D341Med (cell line): Measurements from ENCODE around the gene MEIOB.

Experiments used
- DNase-seq: peaks from one replicate; pipeline ENCODE4 v3.0.0; 2012; ENCODE audit warnings: low spot score

MEIOB gene

DNA sequence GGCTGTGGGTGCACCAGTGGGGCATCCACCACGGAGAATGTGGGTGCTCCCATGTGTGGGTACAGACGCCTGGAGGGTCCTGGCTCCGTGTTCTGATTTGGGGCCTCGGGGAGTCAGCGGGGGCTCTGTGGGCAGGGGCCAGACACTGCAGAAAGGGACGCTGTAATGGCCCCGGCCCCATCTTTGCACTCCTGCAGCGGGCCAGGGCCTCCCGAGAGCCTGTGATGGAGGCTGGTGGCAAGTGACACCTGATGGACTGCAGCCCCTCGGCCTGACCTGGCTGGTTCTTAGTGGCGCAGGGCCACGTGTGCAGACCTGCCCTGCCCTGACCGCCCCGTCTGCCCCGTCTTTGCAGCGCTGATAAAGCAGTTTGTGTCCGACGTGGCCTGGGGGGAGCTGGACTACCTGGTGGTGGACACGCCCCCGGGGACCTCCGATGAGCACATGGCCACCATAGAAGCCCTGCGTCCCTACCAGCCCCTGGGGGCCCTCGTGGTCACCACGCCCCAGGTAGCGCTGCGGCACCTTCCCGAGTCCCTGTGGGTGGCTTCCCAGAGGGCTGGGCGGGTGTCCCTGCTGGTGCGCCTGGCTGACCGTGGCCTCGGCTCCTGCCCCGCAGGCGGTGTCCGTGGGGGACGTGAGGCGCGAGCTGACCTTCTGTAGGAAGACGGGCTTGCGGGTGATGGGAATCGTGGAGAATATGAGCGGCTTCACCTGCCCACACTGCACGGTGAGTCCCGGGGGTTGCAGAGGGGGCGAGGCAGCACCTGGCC is 84.5 kb downstream of the MEIOB start:
- no peak for DNase-seq

DNA sequence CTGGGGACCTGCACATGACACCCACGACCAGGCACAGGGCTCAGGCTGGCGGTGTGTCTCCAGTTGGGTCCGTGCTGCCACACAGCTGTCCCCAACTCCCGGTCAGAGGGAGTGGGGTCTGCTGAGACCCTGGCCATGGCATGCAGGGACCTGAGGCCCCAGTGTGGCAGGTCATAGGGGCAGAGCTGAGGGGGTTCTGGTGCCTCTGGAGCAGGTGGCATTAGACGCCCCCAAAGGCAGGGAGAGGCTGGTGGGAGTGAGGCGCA is 85.0 kb downstream of the MEIOB start:
- DNase-seq, result no peak

- DNase-seq, result no peak
These were observed 85.5 kb downstream of the MEIOB start for GRCh38 chr16:1786242-1787055.

- DNase-seq, result no peak
These were observed 86.2 kb downstream of the MEIOB start for GRCh38 chr16:1785846-1786170.

DNA sequence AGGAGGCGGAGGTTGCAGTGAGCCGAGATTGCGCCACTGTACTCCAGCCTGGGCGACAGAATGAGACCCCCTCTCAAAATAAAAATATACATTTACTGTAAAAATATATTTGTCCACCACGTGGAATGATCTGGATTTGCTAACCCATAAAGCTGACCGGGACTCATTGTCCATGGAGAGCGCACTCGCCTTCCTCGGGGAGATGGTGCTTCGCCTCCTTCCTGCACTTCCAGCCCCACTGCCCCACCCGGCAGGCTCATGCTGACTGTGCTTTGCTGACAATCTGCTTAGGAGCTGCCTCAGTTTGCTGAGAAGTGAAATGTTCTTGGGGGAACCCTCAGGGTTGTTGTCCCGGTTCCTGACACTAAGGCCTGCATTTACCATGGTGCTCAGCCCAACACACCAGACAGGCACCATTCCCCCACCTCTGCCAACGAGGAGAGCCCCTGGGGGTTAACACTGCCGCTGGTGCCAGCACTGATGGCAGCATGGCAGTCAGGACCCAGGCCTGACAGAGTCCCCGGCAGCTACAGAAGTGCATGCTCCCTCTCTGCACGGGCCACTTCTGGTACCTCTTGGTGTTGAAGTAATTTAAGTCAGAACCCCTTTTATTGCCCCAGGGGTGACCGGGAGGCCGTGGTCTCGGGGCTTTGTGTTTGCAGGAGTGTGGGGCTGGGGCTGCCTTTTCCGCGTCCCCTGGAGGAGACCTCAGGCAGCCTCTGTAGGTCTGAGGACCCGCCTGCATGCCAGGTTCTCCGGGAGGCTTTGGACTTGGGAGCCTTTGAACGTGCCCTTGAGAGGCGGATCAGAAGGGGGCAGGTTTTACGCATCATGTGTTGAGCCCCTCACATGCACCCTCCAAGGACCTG is 86.8 kb downstream of the MEIOB start:
- DNase-seq, result no peak
